Fibroblast of skin of scalp (primary cell): ENCODE measurements around the gene MEIS2. TPM values are rescaled to one million over a fixed set of nuclear protein-coding genes. Genes with fewer than 3 reads are reported as not detected.
A peak's percentile ranks its signal among the peaks of the same experiment; 100 is the strongest.

Source experiments
- DNase-seq: peaks from one replicate; pipeline ENCODE4 v3.0.0-alpha.2; 2013
- polyA plus RNA-seq, 2 experiments: library from polyadenylated mRNA; unstranded; fragments of 120-200 nt; gene quantifications; one replicate each; pipeline ENCODE4 v1.2.1, GENCODE V29; 2013; ENCODE audit not compliant: insufficient read length in 2 of 2

Gene MEIS2
- polyA plus RNA-seq (2013, experiment 1 of 2; ENCODE audit: insufficient read length) = 32.3 TPM
- polyA plus RNA-seq (2013, experiment 2 of 2; ENCODE audit: insufficient read length) = 32.9 TPM

GRCh38 chr15:37100109-37100965, at the start of gene MEIS2:
TSS of gene MEIS2 (minus strand) at chr15:37100549. CDS start at chr15:37099466, 1,083 bp downstream.
- DNase-seq = peak; percentile 99

DNA sequence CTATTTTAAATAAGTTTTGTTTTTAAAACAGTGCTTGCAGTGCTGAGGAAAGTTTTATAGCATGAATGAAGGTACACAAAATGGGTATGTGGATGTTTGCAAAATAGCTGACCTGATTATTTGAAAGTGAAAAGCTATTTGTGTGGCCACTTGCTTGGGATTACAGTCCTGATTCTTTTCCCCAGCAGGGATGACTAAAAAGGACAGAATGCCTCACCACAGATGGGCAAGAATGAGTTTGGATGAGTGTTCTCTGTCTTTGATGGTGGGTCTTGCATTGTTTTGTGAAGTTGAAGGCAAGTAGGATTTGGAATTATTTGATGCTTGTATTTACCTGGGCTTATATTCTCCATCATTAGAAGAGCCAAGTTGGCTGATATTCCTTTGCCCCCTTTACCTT, 48.8 kb upstream of the MEIS2 start:
- DNase-seq = no peak

- DNase-seq = no peak
These were observed 48.4 kb upstream of the MEIS2 start for GRCh38 chr15:37148714-37149113.

GRCh38 chr15:37143351-37143750, 43.0 kb upstream of the MEIS2 start:
- DNase-seq = no peak

- DNase-seq = no peak
These were observed 42.0 kb upstream of the MEIS2 start for GRCh38 chr15:37142371-37142770.

- DNase-seq = no peak
These were observed 40.2 kb upstream of the MEIS2 start for GRCh38 chr15:37140531-37141058.

GRCh38 chr15:37138591-37139215, 38.4 kb upstream of the MEIS2 start:
- no peak for DNase-seq

- no peak for DNase-seq
These were observed 36.9 kb upstream of the MEIS2 start for GRCh38 chr15:37137221-37137620.

- no peak for DNase-seq
These were observed 36.3 kb upstream of the MEIS2 start for GRCh38 chr15:37136666-37137065.

DNA sequence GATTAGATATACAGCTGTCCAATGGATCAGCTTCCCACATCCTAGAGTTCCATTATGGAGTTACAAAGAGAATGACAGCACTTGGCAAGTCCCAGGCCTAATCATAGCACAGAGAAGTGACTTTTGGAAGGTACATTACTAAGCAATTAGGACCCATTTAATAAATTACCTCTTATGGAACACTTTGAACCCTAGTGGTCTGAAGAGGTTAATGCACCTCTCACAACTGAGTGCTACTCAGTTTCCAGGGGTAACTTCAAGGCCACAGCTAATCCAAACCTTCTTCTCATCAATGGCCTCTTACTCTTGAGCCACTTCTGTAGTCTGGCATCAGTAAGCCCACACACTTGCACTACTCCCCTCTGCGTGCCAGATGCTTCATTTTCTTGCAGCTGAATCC, 34.9 kb upstream of the MEIS2 start:
- no peak for DNase-seq

DNA sequence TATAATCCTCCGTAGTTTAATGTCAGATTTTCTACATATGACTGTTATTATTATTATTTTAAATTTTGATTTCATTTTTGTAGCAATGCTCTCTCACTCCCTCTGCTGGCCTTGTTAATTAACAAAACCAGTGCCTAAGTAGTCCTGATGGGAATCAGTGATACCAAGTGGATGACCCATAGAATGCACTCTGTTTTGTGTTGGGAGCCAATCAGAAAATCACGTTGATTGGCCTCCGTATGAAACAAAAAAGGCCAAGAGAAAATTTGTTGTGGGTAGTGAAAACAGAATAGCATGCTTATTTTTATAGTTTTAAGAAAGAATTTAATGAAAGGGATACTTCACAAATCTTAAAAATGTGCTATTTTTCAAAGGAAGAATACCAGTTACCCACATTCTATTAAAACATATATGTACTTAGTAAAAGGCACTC, 34.4 kb upstream of the MEIS2 start:
- peak; percentile 60 for DNase-seq

DNA sequence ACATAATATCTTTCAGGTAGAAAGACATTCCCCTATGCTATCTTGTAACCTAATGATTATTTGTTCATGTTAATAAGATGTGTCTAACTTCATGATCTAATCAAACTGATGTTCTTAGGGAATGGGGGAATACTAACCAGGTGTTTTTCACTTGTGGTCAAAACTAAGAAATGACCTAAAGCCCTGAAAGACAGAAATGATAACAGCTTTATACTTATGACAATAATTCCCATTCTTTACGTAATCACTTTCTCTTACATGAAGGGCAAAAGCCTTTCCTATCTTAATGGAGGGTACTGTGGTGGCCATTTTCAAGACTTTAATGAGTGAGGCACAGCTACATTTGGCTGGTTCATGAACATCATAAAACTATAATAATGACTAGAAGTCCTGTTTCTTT, 33.9 kb upstream of the MEIS2 start:
- DNase-seq = no peak

- DNase-seq = peak; percentile 58
These were observed 33.3 kb upstream of the MEIS2 start for GRCh38 chr15:37133602-37134001.

DNA sequence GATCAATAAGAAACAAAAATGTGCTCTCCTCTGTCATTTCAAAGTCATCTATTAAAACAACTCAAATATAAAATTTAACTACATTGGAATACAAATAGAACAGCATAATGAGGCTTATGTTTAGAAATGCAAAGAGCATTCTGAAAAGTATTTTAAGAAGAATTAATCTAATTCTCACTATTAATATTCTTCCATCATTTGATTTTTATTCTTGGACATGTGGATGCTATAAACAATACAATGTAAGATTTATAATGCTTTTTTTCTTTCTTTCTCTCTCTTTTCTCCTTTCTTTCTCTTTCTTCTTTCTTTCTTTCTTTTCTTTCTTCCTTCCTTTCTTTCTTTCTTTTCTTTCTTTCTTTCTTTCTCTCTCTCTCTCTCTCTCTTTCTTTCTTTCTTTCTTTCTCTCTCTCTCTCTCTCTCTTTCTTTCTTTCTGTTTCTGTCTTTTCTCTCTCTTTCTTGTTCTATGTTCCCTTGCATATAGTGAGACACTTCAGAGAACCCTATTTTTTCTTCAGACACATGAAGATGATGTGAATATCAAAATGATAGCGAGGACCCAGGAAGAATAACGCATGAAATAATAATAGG, 32.6 kb upstream of the MEIS2 start:
- DNase-seq = no peak

- DNase-seq = no peak
These were observed 31.3 kb upstream of the MEIS2 start for GRCh38 chr15:37131621-37132020.

DNA sequence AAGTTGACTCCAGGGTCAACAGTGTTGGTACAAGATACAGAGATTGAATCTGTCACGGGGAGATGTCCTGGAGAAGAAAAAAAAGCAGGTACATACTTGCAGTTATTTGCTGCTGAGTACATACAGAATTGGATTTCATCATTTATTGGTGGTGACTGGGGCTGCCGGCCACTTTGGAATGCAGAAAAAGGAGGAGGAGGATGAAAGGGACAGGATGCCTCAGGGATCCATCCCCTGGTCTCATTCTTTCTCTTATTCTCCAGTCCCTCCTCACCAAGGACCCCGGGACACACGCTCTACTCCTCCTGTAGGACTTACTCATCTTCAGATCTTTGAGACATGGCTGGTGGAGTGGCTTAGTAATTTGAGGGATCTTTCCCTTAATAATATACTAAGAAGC, 30.0 kb upstream of the MEIS2 start:
- DNase-seq = no peak

DNA sequence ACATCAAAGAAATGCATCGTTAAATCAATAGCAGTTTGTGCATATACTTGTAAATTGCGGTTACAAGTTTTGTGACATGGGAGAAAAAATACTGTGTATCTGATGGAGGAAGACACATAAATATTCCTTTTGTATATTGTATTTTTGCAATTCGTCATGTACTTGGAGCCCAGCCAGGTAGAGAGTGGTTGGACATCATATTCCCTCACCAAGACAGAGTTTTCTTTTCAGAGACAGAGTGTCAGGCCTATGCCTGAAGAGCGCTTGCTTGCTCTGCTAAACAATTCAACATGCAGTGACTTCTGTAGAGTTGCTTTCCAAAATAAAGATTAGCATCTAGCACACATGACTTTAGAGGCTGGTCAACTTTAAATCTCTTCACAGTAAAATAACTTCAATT, 24.8 kb upstream of the MEIS2 start:
- DNase-seq = peak; percentile 64

DNA sequence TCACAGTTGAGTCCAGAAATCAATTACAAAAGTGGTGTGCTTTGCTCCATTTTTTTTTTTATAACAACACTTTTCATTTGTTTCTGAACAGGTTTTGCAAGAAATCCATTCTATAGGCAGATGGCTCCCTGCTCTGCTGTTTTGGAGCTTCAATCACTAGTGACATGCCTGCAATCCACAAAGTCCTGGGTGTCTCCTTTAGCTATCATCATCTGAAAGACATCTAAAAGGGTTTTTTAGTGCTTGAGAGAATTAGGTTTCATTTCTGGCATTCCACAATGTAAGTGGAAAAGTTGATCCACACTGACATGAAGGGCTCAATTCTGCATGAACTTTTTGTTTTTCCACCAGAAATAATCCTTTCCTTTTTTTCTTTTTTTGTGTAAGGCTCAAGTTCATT, 24.0 kb upstream of the MEIS2 start:
- no peak for DNase-seq

GRCh38 chr15:37122703-37123102, 22.4 kb upstream of the MEIS2 start:
- DNase-seq = no peak

- DNase-seq = no peak
These were observed 21.1 kb upstream of the MEIS2 start for GRCh38 chr15:37121492-37121891.

DNA sequence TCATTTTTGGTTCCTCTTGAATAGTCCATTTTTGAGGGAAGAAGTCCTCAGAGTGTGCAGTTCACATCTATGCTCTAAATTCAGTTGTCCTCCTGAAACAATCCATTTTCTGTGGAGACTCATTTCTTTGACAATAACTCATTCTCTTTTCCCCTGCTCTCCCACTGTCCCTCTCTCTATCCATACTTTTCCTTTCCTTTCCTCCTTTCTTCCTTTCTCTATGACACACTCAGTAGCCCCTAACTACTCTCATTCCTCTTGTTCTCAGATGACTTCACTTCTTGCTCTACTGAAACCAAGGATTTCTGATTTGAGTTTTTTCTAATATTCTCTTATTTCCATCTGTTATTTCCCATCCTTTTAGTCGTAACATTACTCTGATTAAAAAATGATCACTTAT, 16.7 kb upstream of the MEIS2 start:
- no peak for DNase-seq

- DNase-seq = no peak
These were observed 15.2 kb upstream of the MEIS2 start for GRCh38 chr15:37115538-37115937.

- no peak for DNase-seq
These were observed 12.8 kb upstream of the MEIS2 start for GRCh38 chr15:37112971-37113670.
